SK-N-SH (cell line): ENCODE measurements around the gene CCDC34. TPM values are rescaled to one million over a fixed set of nuclear protein-coding genes. Genes with fewer than 3 reads are reported as not detected.

Experiments used
- CTCF ChIA-PET: fragments of 300-600, 350-600 bp; formaldehyde crosslinking; extraction: SDS; loops from one replicate; lab custom pipeline; 2021; lab: Yijun Ruan, JAX
- POLR2A ChIA-PET: fragments of 350-600 bp; sonication (Branson Sonifier 250); formaldehyde crosslinking; extraction: SDS; loops from one replicate; lab custom pipeline; 2020; ENCODE audit warnings: antibody characterized with exemption, inconsistent platforms; lab: Yijun Ruan, JAX
- DNase-seq: peaks from one replicate; pipeline ENCODE4 v3.0.0; 2012
- H2AFZ ChIP-seq: fragments of 200-600 bp; sonication (generic); 2 replicates; pipeline ENCODE4 v1.8.1; 2016; ENCODE audit warnings: antibody characterized with exemption, mild to moderate bottlenecking, low read depth
- H3F3A ChIP-seq: fragments of 200-600 bp; sonication (generic); replicated peaks from 2 replicates; pipeline ENCODE3; 2016; ENCODE audit warnings: antibody characterized with exemption, mild to moderate bottlenecking; ENCODE audit not compliant: insufficient read depth
- H3K27ac ChIP-seq, 2 experiments: fragments of 200-500 bp in 1 of 2; fragments of 200-600 bp in 1 of 2; sonication (Bioruptor generic) in 1 of 2; sonication (generic), shearing (Covaris generic) in 1 of 2; 2 replicates each; pipeline versions ENCODE4 v1.5.1 to v1.6.1; 2014 to 2016; ENCODE audit warnings: low read depth in 2 of 2, inconsistent platforms in 1 of 2, low read length in 1 of 2, mild to moderate bottlenecking in 1 of 2, mixed read lengths in 1 of 2
- H3K27me3 ChIP-seq: fragments of 200-600 bp; sonication (generic), shearing (Covaris generic); 2 replicates; pipeline ENCODE4 v1.6.1; 2016; ENCODE audit warnings: mixed run types; ENCODE audit not compliant: insufficient read depth
- H3K36me3 ChIP-seq, 2 experiments: fragments of 200-500 bp in 1 of 2; fragments of 200-600 bp in 1 of 2; sonication (Bioruptor generic) in 1 of 2; sonication (generic) in 1 of 2; replicated peaks in 1 of 2; 2 replicates each; pipeline versions ENCODE3 to v1.5.1; 2014 to 2016; ENCODE audit warnings: low read length in 1 of 2, mild to moderate bottlenecking in 1 of 2; ENCODE audit not compliant: insufficient read depth in 2 of 2, control insufficient read depth in 1 of 2
- H3K4me1 ChIP-seq, 2 experiments: fragments of 200-500 bp in 1 of 2; fragments of 200-600 bp in 1 of 2; sonication (Bioruptor generic) in 1 of 2; sonication (generic), shearing (Covaris generic) in 1 of 2; 2 replicates each; pipeline versions ENCODE4 v1.5.1 to v1.6.1; 2014 to 2016; ENCODE audit warnings: low read depth in 1 of 2, low read length in 1 of 2, mixed run types in 1 of 2; ENCODE audit not compliant: insufficient read depth in 2 of 2, control insufficient read depth in 1 of 2
- H3K4me2 ChIP-seq: fragments of 200-600 bp; sonication (generic), shearing (Covaris generic); 2 replicates; pipeline ENCODE4 v1.6.1; 2017; ENCODE audit warnings: mixed run types
- H3K4me3 ChIP-seq, 2 experiments: fragments of 200-500 bp in 1 of 2; fragments of 200-600 bp in 1 of 2; sonication (Bioruptor generic) in 1 of 2; sonication (generic), shearing (Covaris generic) in 1 of 2; 2 replicates each; pipeline versions ENCODE4 v1.5.1 to v1.8.1; 2014 to 2016; ENCODE audit warnings: low read depth in 2 of 2, inconsistent platforms in 1 of 2, low read length in 1 of 2, mild to moderate bottlenecking in 1 of 2, mixed read lengths in 1 of 2, moderate library complexity in 1 of 2
- H3K79me2 ChIP-seq: fragments of 200-600 bp; sonication (generic); 2 replicates; pipeline ENCODE4 v1.8.1; 2017; ENCODE audit warnings: mild to moderate bottlenecking; ENCODE audit not compliant: insufficient read depth
- H3K9ac ChIP-seq: fragments of 200-600 bp; sonication (generic); 2 replicates; pipeline ENCODE4 v1.6.1; 2017; ENCODE audit warnings: mixed run types
- H3K9me2 ChIP-seq: fragments of 200-600 bp; sonication (generic); 2 replicates; pipeline ENCODE4 v1.6.1; 2017; ENCODE audit warnings: mixed run types
- H3K9me3 ChIP-seq: fragments of 200-600 bp; sonication (generic); 2 replicates; pipeline ENCODE4 v1.6.1; 2017; ENCODE audit warnings: mixed run types, mild to moderate bottlenecking, moderate library complexity
- H4K20me1 ChIP-seq: fragments of 200-600 bp; sonication (generic); 2 replicates; pipeline ENCODE4 v1.6.1; 2017; ENCODE audit warnings: mild to moderate bottlenecking, mixed run types; ENCODE audit not compliant: insufficient read depth
- ELF1 ChIP-seq: IDR thresholded peaks from 2 replicates; pipeline ENCODE4 v1.4.0; 2012
- EP300 ChIP-seq, 2 experiments: IDR thresholded peaks; 2 replicates each; pipeline versions ENCODE4 v1.4.0 to v1.6.1; 2012; ENCODE audit warnings: borderline replicate concordance in 1 of 2, low read depth in 1 of 2, low read length in 1 of 2
- FOXM1 ChIP-seq: IDR thresholded peaks from 2 replicates; pipeline ENCODE4 v1.4.0; 2012; ENCODE audit warnings: low read depth, mild to moderate bottlenecking
- GATA2 ChIP-seq: sonication (generic); formaldehyde crosslinking; IDR thresholded peaks from 2 replicates; pipeline ENCODE4 v1.5.0; 2020; ENCODE audit warnings: mild to moderate bottlenecking, missing genetic modification reagents
- JUND ChIP-seq: IDR thresholded peaks from 2 replicates; pipeline ENCODE4 v1.4.0; 2012
- MXI1 ChIP-seq: IDR thresholded peaks from 2 replicates; pipeline ENCODE4 v1.6.1; 2012; ENCODE audit warnings: mild to moderate bottlenecking, low read depth, low read length, improper control_type of control experiment
- RAD21 ChIP-seq: IDR thresholded peaks from 2 replicates; pipeline ENCODE4 v1.6.1; 2012; ENCODE audit warnings: mild to moderate bottlenecking, low read length
- RXRA ChIP-seq: IDR thresholded peaks from 2 replicates; pipeline ENCODE4 v1.4.0; 2012; ENCODE audit warnings: low read depth, mild to moderate bottlenecking, borderline replicate concordance
- SIN3A ChIP-seq: IDR thresholded peaks from 2 replicates; pipeline ENCODE4 v1.6.1; 2012; ENCODE audit warnings: low read depth, mild to moderate bottlenecking, low read length, moderate library complexity, borderline replicate concordance
- SMC3 ChIP-seq: IDR thresholded peaks from 2 replicates; pipeline ENCODE4 v1.6.1; 2012; ENCODE audit warnings: low read depth, low read length, improper control_type of control experiment
- TAF1 ChIP-seq: IDR thresholded peaks from 2 replicates; pipeline ENCODE4 v1.6.1; 2012; ENCODE audit warnings: low read depth, mild to moderate bottlenecking, low read length, moderate library complexity, borderline replicate concordance
- WGBS: methylation state at CpG from one replicate; pipeline ENCODE4 v1.1.6; 2017; ENCODE audit warnings: low lambda C conversion rate; 5-methylcytosine and 5-hydroxymethylcytosine counted together
- polyA plus RNA-seq, 3 experiments: library from polyadenylated mRNA; depleted of rRNA; stranded (reverse); fragments of >200 nt; gene quantifications; 2 replicates each; pipeline ENCODE4 v1.2.3, GENCODE V29; 2012
- TF ChIP-seq, protein P1 (sequence below): IDR thresholded peaks from 2 replicates; pipeline ENCODE4; 2012
- TF ChIP-seq, protein P2 (sequence below): fragments of 200-600 bp; sonication (generic); IDR thresholded peaks from 2 replicates; pipeline ENCODE4 v1.6.1; 2017; ENCODE audit warnings: antibody characterized with exemption, mild to moderate bottlenecking, moderate library complexity

Gene CCDC34
- polyA plus RNA-seq, 1 of the 3 experiments (the other 2 are of a cell fraction) = 6.7 TPM

DNA sequence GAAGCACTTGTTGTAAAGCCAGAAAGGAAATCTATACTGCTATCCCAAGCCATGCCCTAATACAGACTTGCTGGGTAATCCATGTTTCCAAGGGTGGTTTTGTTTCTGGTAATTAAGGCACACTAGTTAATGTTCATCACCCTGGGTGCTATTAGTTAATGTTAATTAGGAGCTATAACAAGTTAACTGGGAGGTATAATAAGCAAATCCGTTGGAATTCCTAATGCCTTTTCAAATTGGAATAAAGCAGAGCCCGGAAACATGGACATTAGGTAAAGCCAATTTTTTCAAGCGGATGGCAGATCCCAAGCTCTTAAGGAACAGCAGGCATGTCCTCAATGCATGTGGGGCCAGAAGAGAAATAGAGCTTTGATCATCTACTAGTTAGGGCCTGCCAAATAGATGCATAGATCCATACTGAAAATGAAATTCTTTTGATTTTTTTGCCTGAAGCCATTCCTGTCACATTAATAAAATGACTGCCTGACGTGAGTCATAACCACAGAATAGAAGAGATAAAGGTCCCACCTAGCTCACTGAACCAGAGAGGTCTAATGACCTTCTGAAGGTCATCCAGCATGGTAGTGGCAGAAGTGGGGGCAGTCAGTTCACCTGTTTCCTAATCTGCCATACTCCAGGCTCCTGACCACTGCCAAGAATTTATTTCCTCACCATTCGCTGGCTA is 28.5 kb upstream of the CCDC34 start (continued):
- TF ChIP-seq, protein P1, sequence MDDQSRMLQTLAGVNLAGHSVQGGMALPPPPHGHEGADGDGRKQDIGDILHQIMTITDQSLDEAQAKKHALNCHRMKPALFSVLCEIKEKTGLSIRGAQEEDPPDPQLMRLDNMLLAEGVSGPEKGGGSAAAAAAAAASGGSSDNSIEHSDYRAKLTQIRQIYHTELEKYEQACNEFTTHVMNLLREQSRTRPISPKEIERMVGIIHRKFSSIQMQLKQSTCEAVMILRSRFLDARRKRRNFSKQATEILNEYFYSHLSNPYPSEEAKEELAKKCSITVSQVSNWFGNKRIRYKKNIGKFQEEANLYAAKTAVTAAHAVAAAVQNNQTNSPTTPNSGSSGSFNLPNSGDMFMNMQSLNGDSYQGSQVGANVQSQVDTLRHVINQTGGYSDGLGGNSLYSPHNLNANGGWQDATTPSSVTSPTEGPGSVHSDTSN = peak; percentile 20; the same call in 1 of the 2 replicates
- TF ChIP-seq JUND (peak; percentile 16; the same call in 1 of the 2 replicates), FOXM1 (no peak), ELF1 (no peak), EP300 (IDR thresholded peaks at IDR 0.05; ENCODE audit: borderline replicate concordance in 1 of 2, low read depth in 1 of 2, low read length in 1 of 2) (no peak), RXRA (no peak), SIN3A (no peak), GATA2 (CRISPR knock-in tag) (no peak)
- TF ChIP-seq, all 33 proteins: peak for 4

DNA sequence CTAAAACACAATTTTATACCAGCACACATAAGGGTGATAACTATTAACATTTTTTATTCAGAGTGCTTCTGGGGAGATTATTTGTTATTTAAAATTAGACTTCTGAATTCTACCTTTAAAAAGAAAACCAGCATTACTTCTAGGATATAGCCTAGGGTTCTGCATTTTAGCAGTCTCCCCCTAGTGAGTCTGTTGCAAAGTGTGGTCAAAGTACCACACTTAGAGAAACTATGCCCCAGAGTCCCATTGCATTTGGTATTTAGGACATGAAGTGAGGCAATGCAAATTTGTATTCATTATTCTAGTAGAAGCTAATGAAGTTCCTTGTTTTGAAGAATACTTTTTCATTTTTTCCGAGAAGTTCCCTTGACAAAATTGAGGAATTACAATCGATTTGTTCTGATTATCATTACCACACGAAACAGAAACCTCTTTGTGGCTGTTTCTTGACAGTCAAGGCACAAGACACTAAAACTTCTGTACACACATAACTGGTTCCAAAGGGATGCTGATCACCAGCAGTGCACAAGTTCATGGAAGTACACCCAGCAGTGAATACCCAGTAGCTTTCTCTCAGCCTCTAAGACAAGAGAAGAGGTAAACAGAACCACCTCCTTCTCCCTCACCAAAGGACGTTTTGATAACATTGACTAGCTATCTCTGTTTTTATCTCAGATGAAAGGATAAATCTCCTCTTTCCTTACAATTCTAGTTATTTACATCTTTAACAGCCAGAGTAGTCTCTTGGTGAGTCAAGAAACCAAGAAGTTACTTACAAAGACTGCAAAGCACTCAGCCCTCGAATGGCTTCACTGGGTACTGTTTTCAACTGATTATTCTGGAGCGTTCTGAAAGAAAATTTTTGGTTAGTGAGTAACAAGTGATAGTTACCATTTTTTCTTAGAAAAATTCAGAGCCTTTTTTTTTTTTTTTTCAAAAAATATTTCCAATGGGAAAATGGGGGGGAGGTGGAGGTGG is 27.6 kb upstream of the CCDC34 start:
- Histone ChIP-seq H4K20me1 (peaks cover 2% of the 10 kb centered on the region; the same call in 1 of the 2 replicates), H3K4me2 (no peak overlapping the region), H3K36me3 (no peaks in the 10 kb centered on the region), H3K27ac (no peak overlapping the region), H3F3A (peaks cover 16% of the 10 kb centered on the region), H3K9me3 (no peaks in the 10 kb centered on the region), H2AFZ (no peak overlapping the region), H3K4me3 (no peak overlapping the region), H3K27me3 (no peaks in the 10 kb centered on the region), H3K79me2 (no peaks in the 10 kb centered on the region), H3K9me2 (no peaks in the 10 kb centered on the region), H3K4me1 (peaks cover 2 to 35% of the 10 kb centered on the region in 2 experiments), H3K9ac (no peak overlapping the region)
- TF ChIP-seq, protein P2, sequence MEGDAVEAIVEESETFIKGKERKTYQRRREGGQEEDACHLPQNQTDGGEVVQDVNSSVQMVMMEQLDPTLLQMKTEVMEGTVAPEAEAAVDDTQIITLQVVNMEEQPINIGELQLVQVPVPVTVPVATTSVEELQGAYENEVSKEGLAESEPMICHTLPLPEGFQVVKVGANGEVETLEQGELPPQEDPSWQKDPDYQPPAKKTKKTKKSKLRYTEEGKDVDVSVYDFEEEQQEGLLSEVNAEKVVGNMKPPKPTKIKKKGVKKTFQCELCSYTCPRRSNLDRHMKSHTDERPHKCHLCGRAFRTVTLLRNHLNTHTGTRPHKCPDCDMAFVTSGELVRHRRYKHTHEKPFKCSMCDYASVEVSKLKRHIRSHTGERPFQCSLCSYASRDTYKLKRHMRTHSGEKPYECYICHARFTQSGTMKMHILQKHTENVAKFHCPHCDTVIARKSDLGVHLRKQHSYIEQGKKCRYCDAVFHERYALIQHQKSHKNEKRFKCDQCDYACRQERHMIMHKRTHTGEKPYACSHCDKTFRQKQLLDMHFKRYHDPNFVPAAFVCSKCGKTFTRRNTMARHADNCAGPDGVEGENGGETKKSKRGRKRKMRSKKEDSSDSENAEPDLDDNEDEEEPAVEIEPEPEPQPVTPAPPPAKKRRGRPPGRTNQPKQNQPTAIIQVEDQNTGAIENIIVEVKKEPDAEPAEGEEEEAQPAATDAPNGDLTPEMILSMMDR = peak; percentile 17; the same call in 1 of the 2 replicates
- TF ChIP-seq SMC3 (no peak), TAF1 (no peak), MXI1 (no peak), RAD21 (no peak)
- WGBS = 73% methylated on average over 6 of the region's 6 CpGs
- ChIA-PET CTCF (interaction anchor here (1.0 kb wide), 1 partner anchor 9 kb away, joined by 3 read pairs; no protein-coding TSS in a partner anchor), POLR2A (no interaction called here)
- no peak for DNase-seq
